ENCODE results near the gene SP3. TPM values are rescaled to one million over a fixed set of nuclear protein-coding genes. Genes with fewer than 3 reads are reported as not detected.

Gene SP3
- total RNA-seq, 1 donor, result 113 TPM

- Histone ChIP-seq H3K4me1 (ENCODE audit: insufficient read depth, low read length) (peaks cover 12% of the 10 kb centered on the region), H3K4me3 (ENCODE audit: insufficient read depth, low read length) (peak overlapping the region; percentile 89), H3K27me3 (ENCODE audit: insufficient read depth, low read length) (no peaks in the 10 kb centered on the region), H3K27ac (ENCODE audit: low read depth, low read length) (peak overlapping the region; percentile 41), H4K20me1 (ENCODE audit: insufficient read depth, low read length) (peaks cover 24% of the 10 kb centered on the region), H3K4me2 (ENCODE audit: insufficient read depth, low read length) (peak overlapping the region; percentile 56), H3K9me3 (ENCODE audit: low read depth, low read length) (no peaks in the 10 kb centered on the region), H3K79me2 (ENCODE audit: insufficient read depth, low read length) (peaks cover 52% of the 10 kb centered on the region), H2AFZ (ENCODE audit: low read length) (peak overlapping the region; percentile 76), H3K36me3 (ENCODE audit: insufficient read depth, low read length) (peaks cover 6% of the 10 kb centered on the region)
- TF ChIP-seq CTCF (IDR thresholded peaks at IDR 0.05; ENCODE audit: extremely low read depth, low read depth, low read length), result no peak
- peak; percentile 94 for DNase-seq (ENCODE audit: insufficient read length, low spot score, missing footprints)
These were observed 1.2 kb downstream of the SP3 start for GRCh38 chr2:173963817-173964564.

- H4K20me1 ChIP-seq (ENCODE audit: insufficient read depth, low read length), result peaks cover 30% of the 10 kb centered on the region
- peaks cover 58% of the 10 kb centered on the region for H3K79me2 ChIP-seq (ENCODE audit: insufficient read depth, low read length)
- no peaks in the 10 kb centered on the region for H3K27me3 ChIP-seq (ENCODE audit: insufficient read depth, low read length)
- H3K4me2 ChIP-seq (ENCODE audit: insufficient read depth, low read length), result peak overlapping the region; percentile 85
- peaks cover 6% of the 10 kb centered on the region for H3K36me3 ChIP-seq (ENCODE audit: insufficient read depth, low read length)
- DNase-seq (ENCODE audit: insufficient read length, low spot score, missing footprints), result peak; percentile 90
- peak overlapping the region; percentile 75 for H3K27ac ChIP-seq (ENCODE audit: low read depth, low read length)
- H2AFZ ChIP-seq (ENCODE audit: low read length), result peak overlapping the region; percentile 76
- peaks cover 12% of the 10 kb centered on the region for H3K4me1 ChIP-seq (ENCODE audit: insufficient read depth, low read length)
- TF ChIP-seq CTCF (IDR thresholded peaks at IDR 0.05; ENCODE audit: extremely low read depth, low read depth, low read length), result peak; percentile 35
- peak overlapping the region; percentile 89 for H3K4me3 ChIP-seq (ENCODE audit: insufficient read depth, low read length)
- H3K9me3 ChIP-seq (ENCODE audit: low read depth, low read length), result no peaks in the 10 kb centered on the region
These were observed 1.8 kb downstream of the SP3 start for GRCh38 chr2:173963323-173963816.

GRCh38 chr2:173962583-173963110 is 2.5 kb downstream of the SP3 start:
- no peak for TF ChIP-seq CTCF (IDR thresholded peaks at IDR 0.05; ENCODE audit: extremely low read depth, low read depth, low read length)
- peaks cover 6% of the 10 kb centered on the region for H3K36me3 ChIP-seq (ENCODE audit: insufficient read depth, low read length)
- peaks cover 65% of the 10 kb centered on the region for H3K79me2 ChIP-seq (ENCODE audit: insufficient read depth, low read length)
- peak overlapping the region; percentile 85 for H3K4me2 ChIP-seq (ENCODE audit: insufficient read depth, low read length)
- no peaks in the 10 kb centered on the region for H3K27me3 ChIP-seq (ENCODE audit: insufficient read depth, low read length)
- H3K9me3 ChIP-seq (ENCODE audit: low read depth, low read length), result no peaks in the 10 kb centered on the region
- peaks cover 35% of the 10 kb centered on the region for H4K20me1 ChIP-seq (ENCODE audit: insufficient read depth, low read length)
- H3K4me1 ChIP-seq (ENCODE audit: insufficient read depth, low read length), result peaks cover 12% of the 10 kb centered on the region
- H3K27ac ChIP-seq (ENCODE audit: low read depth, low read length), result peak overlapping the region; percentile 75
- peak overlapping the region; percentile 89 for H3K4me3 ChIP-seq (ENCODE audit: insufficient read depth, low read length)
- DNase-seq (ENCODE audit: insufficient read length, low spot score, missing footprints), result no peak
- H2AFZ ChIP-seq (ENCODE audit: low read length), result no peak overlapping the region

- peaks cover 11% of the 10 kb centered on the region for H3K4me1 ChIP-seq (ENCODE audit: insufficient read depth, low read length)
These were observed 3.1 kb downstream of the SP3 start for GRCh38 chr2:173962031-173962430.

More at GRCh38 chr2:173962031-173962430, 3.1 kb downstream of the SP3 start:
- H3K9me3 ChIP-seq (ENCODE audit: low read depth, low read length), result no peaks in the 10 kb centered on the region
- peak overlapping the region; percentile 89 for H3K4me3 ChIP-seq (ENCODE audit: insufficient read depth, low read length)
- DNase-seq (ENCODE audit: insufficient read length, low spot score, missing footprints), result no peak
- H3K27me3 ChIP-seq (ENCODE audit: insufficient read depth, low read length), result no peaks in the 10 kb centered on the region
- H3K36me3 ChIP-seq (ENCODE audit: insufficient read depth, low read length), result peaks cover 6% of the 10 kb centered on the region
- peak overlapping the region; percentile 85 for H3K4me2 ChIP-seq (ENCODE audit: insufficient read depth, low read length)
- peak overlapping the region; percentile 75 for H3K27ac ChIP-seq (ENCODE audit: low read depth, low read length)
- no peak for TF ChIP-seq CTCF (IDR thresholded peaks at IDR 0.05; ENCODE audit: extremely low read depth, low read depth, low read length)
- peaks cover 39% of the 10 kb centered on the region for H4K20me1 ChIP-seq (ENCODE audit: insufficient read depth, low read length)
- H2AFZ ChIP-seq (ENCODE audit: low read length), result no peak overlapping the region
- peaks cover 69% of the 10 kb centered on the region for H3K79me2 ChIP-seq (ENCODE audit: insufficient read depth, low read length)
